Mammary epithelial cell (primary cell): Measurements from ENCODE around the gene KRTAP3-2.

ENCODE experiments used
- EZH2 ChIP-seq: IDR thresholded peaks from 2 replicates; pipeline ENCODE4 v1.6.1; 2012; ENCODE audit warnings: low read length, inconsistent platforms, borderline replicate concordance
- TF ChIP-seq, protein P1 (sequence below), 2 donors: IDR thresholded peaks in 1 of 2; conservative IDR thresholded peaks in 1 of 2; 2 replicates each; pipeline ENCODE4 v1.5.1; 2011 to 2012; ENCODE audit warnings: inconsistent platforms in 2 of 2, low read length in 2 of 2, mild to moderate bottlenecking in 2 of 2, control low read depth in 1 of 2, low read depth in 1 of 2; ENCODE audit not compliant: insufficient read depth in 1 of 2; ENCODE audit errors: extremely low read depth in 1 of 2

GRCh38 chr17:40952154-40952553, 47.6 kb downstream of the KRTAP3-2 start:
- no peak for TF ChIP-seq EZH2
- TF ChIP-seq, protein P1, sequence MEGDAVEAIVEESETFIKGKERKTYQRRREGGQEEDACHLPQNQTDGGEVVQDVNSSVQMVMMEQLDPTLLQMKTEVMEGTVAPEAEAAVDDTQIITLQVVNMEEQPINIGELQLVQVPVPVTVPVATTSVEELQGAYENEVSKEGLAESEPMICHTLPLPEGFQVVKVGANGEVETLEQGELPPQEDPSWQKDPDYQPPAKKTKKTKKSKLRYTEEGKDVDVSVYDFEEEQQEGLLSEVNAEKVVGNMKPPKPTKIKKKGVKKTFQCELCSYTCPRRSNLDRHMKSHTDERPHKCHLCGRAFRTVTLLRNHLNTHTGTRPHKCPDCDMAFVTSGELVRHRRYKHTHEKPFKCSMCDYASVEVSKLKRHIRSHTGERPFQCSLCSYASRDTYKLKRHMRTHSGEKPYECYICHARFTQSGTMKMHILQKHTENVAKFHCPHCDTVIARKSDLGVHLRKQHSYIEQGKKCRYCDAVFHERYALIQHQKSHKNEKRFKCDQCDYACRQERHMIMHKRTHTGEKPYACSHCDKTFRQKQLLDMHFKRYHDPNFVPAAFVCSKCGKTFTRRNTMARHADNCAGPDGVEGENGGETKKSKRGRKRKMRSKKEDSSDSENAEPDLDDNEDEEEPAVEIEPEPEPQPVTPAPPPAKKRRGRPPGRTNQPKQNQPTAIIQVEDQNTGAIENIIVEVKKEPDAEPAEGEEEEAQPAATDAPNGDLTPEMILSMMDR (conservative IDR thresholded peaks at IDR 0.05 in 1 of 2, IDR thresholded peaks at IDR 0.05 in 1 of 2; ENCODE audit: extremely low read depth in 1 of 2, insufficient read depth in 1 of 2, low read depth in 1 of 2, low read length in 2 of 2), result no peak
